GM19043 (cell line): ENCODE data around the gene COX10.

Source experiments
- ATAC-seq: cut with Tn5 transposase; IDR thresholded peaks from one replicate; pipeline ENCODE4 v1.9.1; 2021; ENCODE audit warnings: low read depth; ENCODE audit not compliant: unreplicated experiment

COX10 gene

GRCh38 chr17:14116263-14117024 lies 47.1 kb downstream of the COX10 start:
- ATAC-seq = no peak

- no peak for ATAC-seq
Observed at GRCh38 chr17:14118951-14119350, 49.6 kb downstream of the COX10 start.

GRCh38 chr17:14119546-14119945 lies 50.2 kb downstream of the COX10 start:
- ATAC-seq = no peak

GRCh38 chr17:14121952-14122351 lies 52.6 kb downstream of the COX10 start:
- no peak for ATAC-seq

- ATAC-seq = no peak
Observed at GRCh38 chr17:14123619-14124278, 54.4 kb downstream of the COX10 start.

GRCh38 chr17:14124854-14125253 lies 55.5 kb downstream of the COX10 start:
- no peak for ATAC-seq

GRCh38 chr17:14125518-14126137 lies 56.3 kb downstream of the COX10 start:
- no peak for ATAC-seq

- no peak for ATAC-seq
Observed at GRCh38 chr17:14133104-14133503, 63.8 kb downstream of the COX10 start.

- no peak for ATAC-seq
Observed at GRCh38 chr17:14134456-14134855, 65.2 kb downstream of the COX10 start.

- ATAC-seq = no peak
Observed at GRCh38 chr17:14135906-14136590, 66.7 kb downstream of the COX10 start.

GRCh38 chr17:14138649-14139048 lies 69.3 kb downstream of the COX10 start:
- no peak for ATAC-seq

GRCh38 chr17:14143688-14144087 lies 74.4 kb downstream of the COX10 start:
- no peak for ATAC-seq

GRCh38 chr17:14144508-14144907 lies 75.2 kb downstream of the COX10 start:
- no peak for ATAC-seq

- no peak for ATAC-seq
Observed at GRCh38 chr17:14149751-14150150, 80.4 kb downstream of the COX10 start.

- no peak for ATAC-seq
Observed at GRCh38 chr17:14150619-14151018, 81.3 kb downstream of the COX10 start.

- ATAC-seq = no peak
Observed at GRCh38 chr17:14152721-14153120, 83.4 kb downstream of the COX10 start.

GRCh38 chr17:14153374-14153773 lies 84.1 kb downstream of the COX10 start:
- no peak for ATAC-seq

GRCh38 chr17:14156689-14157088 lies 87.4 kb downstream of the COX10 start:
- ATAC-seq = no peak

GRCh38 chr17:14157822-14158221 lies 88.5 kb downstream of the COX10 start:
- no peak for ATAC-seq

GRCh38 chr17:14158707-14159106 lies 89.4 kb downstream of the COX10 start:
- no peak for ATAC-seq

GRCh38 chr17:14161419-14161818 lies 92.1 kb downstream of the COX10 start:
- no peak for ATAC-seq
